Panc1 (cell line): Measurements from ENCODE around the gene PIBF1.

Experiments
- CTCF ChIP-seq: fragments of 450-650 bp; IDR thresholded peaks from 2 replicates; pipeline ENCODE4 v1.5.1; 2017; ENCODE audit warnings: mild to moderate bottlenecking
- SIN3A ChIP-seq: IDR thresholded peaks from 2 replicates; pipeline ENCODE4 v1.6.1; 2012; ENCODE audit warnings: low read depth, mild to moderate bottlenecking, low read length, moderate library complexity, borderline replicate concordance; ENCODE audit not compliant: insufficient read depth
- TCF7L2 ChIP-seq: IDR thresholded peaks from 2 replicates; pipeline ENCODE4 v1.6.1; 2011; ENCODE audit warnings: mild to moderate bottlenecking, low read depth, low read length, inconsistent platforms

- TF ChIP-seq CTCF (no peak), SIN3A (no peak), TCF7L2 (no peak)
Measured at GRCh38 chr13:73000027-73000674, 218.2 kb downstream of the PIBF1 start.
